A549 (cell line): ENCODE measurements around the gene SF1.

Experiments
- CEBPB ChIP-seq, 2 experiments: fragments of >200 bp in 1 of 2; sonication (Bioruptor Twin) in 1 of 2; formaldehyde crosslinking in 1 of 2; IDR thresholded peaks; 2 replicates each; pipeline ENCODE4 v1.6.1; 2012 to 2016
- EP300 ChIP-seq, 2 experiments: fragments of >200 bp; sonication (Bioruptor Twin); formaldehyde crosslinking; IDR thresholded peaks; 2 replicates in 1 of 2; 3 replicates in 1 of 2; pipeline ENCODE4 v1.6.1; 2016 to 2017
- ESRRA ChIP-seq: fragments of 150-350 bp; IDR thresholded peaks from 2 replicates; pipeline ENCODE4 v1.6.1; 2014; ENCODE audit warnings: mild to moderate bottlenecking, low read length, borderline replicate concordance
- JUN ChIP-seq, 2 experiments: fragments of >200 bp; sonication (Bioruptor Twin); formaldehyde crosslinking; IDR thresholded peaks; 2 replicates in 1 of 2; 3 replicates in 1 of 2; pipeline ENCODE4 v1.6.1; 2016 to 2017
- MAFK ChIP-seq: fragments of 450-650 bp; IDR thresholded peaks from 2 replicates; pipeline ENCODE4 v1.6.1; 2014; ENCODE audit not compliant: partially characterized antibody
- MAZ ChIP-seq: fragments of 150-350 bp; IDR thresholded peaks from 2 replicates; pipeline ENCODE4 v1.6.1; 2014; ENCODE audit warnings: antibody characterized with exemption, low read depth, low read length, borderline replicate concordance
- POLR2A ChIP-seq: IDR thresholded peaks from 2 replicates; pipeline ENCODE4 v1.6.1; 2012; ENCODE audit warnings: mild to moderate bottlenecking, low read length
- RFX5 ChIP-seq: fragments of 450-650 bp; IDR thresholded peaks from 2 replicates; pipeline ENCODE4 v1.7.1; 2014; ENCODE audit warnings: antibody characterized with exemption, mild to moderate bottlenecking, moderate library complexity
- TF ChIP-seq, protein P1 (sequence below): fragments of >200 bp; sonication (Bioruptor Twin); formaldehyde crosslinking; IDR thresholded peaks from 3 replicates; pipeline ENCODE4 v1.5.1; 2016
- TF ChIP-seq, protein P2 (sequence below): IDR thresholded peaks from 2 replicates; pipeline ENCODE4 v1.6.1; 2012
- TF ChIP-seq, protein P3 (sequence below): fragments of 450-650 bp; IDR thresholded peaks from 2 replicates; pipeline ENCODE4 v1.6.1; 2014; ENCODE audit warnings: antibody characterized with exemption

DNA sequence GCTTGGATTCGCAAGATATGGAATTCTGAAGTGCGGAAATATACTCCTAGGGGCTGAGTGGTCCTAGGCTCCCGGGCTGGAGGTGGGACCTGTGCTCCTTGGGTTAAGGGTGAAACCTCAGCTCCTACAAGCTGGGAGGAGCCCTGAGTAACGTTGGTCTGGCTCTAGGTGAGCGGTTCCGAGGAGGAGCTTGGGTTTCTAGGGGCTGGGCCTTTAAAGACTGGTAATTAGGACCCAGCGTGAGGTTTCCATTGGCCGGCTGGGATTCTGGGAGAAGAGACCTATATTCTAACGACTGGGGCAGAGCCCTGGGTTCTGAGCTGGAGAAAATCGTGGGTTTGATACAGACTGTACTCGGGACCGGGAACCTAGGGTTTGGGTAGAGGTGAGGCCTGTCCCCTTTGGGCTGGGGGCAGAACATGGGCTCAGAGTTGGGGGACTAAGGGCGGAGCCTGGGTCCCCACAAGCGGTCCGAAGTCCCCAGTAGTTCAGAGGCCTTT, 25.6 kb upstream of the SF1 start:
- TF ChIP-seq, protein P1, sequence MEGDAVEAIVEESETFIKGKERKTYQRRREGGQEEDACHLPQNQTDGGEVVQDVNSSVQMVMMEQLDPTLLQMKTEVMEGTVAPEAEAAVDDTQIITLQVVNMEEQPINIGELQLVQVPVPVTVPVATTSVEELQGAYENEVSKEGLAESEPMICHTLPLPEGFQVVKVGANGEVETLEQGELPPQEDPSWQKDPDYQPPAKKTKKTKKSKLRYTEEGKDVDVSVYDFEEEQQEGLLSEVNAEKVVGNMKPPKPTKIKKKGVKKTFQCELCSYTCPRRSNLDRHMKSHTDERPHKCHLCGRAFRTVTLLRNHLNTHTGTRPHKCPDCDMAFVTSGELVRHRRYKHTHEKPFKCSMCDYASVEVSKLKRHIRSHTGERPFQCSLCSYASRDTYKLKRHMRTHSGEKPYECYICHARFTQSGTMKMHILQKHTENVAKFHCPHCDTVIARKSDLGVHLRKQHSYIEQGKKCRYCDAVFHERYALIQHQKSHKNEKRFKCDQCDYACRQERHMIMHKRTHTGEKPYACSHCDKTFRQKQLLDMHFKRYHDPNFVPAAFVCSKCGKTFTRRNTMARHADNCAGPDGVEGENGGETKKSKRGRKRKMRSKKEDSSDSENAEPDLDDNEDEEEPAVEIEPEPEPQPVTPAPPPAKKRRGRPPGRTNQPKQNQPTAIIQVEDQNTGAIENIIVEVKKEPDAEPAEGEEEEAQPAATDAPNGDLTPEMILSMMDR: no peak
- no peak for TF ChIP-seq CEBPB (IDR thresholded peaks at IDR 0.05)
- TF ChIP-seq, protein P2, sequence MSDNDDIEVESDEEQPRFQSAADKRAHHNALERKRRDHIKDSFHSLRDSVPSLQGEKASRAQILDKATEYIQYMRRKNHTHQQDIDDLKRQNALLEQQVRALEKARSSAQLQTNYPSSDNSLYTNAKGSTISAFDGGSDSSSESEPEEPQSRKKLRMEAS: no peak
- no peak for TF ChIP-seq MAFK
- TF ChIP-seq RFX5: no peak
- TF ChIP-seq JUN (IDR thresholded peaks at IDR 0.05): no peak
- no peak for TF ChIP-seq MAZ
- no peak for TF ChIP-seq POLR2A
- TF ChIP-seq, protein P3, sequence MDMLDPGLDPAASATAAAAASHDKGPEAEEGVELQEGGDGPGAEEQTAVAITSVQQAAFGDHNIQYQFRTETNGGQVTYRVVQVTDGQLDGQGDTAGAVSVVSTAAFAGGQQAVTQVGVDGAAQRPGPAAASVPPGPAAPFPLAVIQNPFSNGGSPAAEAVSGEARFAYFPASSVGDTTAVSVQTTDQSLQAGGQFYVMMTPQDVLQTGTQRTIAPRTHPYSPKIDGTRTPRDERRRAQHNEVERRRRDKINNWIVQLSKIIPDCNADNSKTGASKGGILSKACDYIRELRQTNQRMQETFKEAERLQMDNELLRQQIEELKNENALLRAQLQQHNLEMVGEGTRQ: no peak
- TF ChIP-seq ESRRA: no peak
- no peak for TF ChIP-seq EP300 (IDR thresholded peaks at IDR 0.05)
